ENCODE data around the gene SMARCA2. TPM values are rescaled to one million over a fixed set of nuclear protein-coding genes. Genes with fewer than 3 reads are reported as not detected.

The SMARCA2 gene
- total RNA-seq, 6 donors from 2014 or later, result 74.3 to 210 (median 139) TPM

DNA sequence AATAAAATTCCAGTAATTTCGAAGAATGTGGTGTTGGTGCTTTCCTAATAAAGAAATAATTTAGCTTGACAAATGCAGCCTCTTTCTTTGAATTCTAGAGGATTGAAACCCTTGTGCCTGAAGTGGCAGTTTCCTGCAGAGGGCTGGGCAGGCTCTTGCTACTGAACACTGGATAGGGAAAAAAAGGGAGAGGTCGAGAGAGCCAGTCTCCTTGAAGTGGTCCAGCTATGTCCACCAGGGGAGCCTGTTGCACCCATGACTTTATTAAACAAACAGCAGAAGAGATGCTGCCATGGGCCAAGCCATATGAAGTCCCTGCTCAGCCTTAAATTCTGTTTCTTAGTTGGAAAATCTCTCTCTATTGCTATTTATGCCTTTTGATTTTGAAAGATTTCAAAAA, 178.4 kb downstream of the SMARCA2 start:
- Histone ChIP-seq H3K4me1 (no peaks in the 10 kb centered on the region), H3K36me3 (peaks cover 0 to 73% (median 27%) of the 10 kb centered on the region in 4 donors), H3K9me3 (no peaks in the 10 kb centered on the region), H3K4me3 (no peak overlapping the region), H3K27me3 (no peaks in the 10 kb centered on the region), H3K27ac (no peak overlapping the region)
- ATAC-seq (ENCODE audit: low FRiP score in 2 of 2), result no peak
- DNase-seq, result no peak
- 64 to 75% methylated on average over 2 of the region's 2 CpGs for WGBS, 2 donors
- TF ChIP-seq, protein P1, sequence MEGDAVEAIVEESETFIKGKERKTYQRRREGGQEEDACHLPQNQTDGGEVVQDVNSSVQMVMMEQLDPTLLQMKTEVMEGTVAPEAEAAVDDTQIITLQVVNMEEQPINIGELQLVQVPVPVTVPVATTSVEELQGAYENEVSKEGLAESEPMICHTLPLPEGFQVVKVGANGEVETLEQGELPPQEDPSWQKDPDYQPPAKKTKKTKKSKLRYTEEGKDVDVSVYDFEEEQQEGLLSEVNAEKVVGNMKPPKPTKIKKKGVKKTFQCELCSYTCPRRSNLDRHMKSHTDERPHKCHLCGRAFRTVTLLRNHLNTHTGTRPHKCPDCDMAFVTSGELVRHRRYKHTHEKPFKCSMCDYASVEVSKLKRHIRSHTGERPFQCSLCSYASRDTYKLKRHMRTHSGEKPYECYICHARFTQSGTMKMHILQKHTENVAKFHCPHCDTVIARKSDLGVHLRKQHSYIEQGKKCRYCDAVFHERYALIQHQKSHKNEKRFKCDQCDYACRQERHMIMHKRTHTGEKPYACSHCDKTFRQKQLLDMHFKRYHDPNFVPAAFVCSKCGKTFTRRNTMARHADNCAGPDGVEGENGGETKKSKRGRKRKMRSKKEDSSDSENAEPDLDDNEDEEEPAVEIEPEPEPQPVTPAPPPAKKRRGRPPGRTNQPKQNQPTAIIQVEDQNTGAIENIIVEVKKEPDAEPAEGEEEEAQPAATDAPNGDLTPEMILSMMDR (IDR thresholded peaks at IDR 0.05), result no peak
- TF ChIP-seq POLR2A (IDR thresholded peaks at IDR 0.05) (no peak), EP300 (IDR thresholded peaks at IDR 0.05) (no peak), POLR2AphosphoS5 (IDR thresholded peaks at IDR 0.05) (no peak)

DNA sequence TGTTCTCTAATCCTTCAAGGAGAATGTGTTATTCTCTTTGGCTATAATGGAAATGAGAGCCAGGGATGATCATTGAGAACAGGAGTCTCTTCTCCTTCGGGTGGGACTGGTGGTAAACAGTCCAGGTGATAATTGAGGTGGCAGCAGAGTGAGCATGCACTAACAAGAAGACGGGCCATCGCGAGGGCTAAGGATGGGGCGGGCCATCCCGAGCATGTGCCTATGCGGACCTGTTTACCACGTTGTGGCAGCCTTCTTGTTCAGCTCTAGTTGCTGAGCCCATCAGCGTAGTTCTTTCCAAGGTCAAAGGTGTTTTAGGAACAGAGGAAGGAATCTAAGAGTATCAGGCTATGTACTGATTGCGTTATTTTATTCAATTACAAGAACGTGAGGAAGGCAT, 180.1 kb downstream of the SMARCA2 start:
- Histone ChIP-seq H3K4me3 (no peak overlapping the region), H3K27me3 (no peaks in the 10 kb centered on the region), H3K4me1 (no peaks in the 10 kb centered on the region), H3K27ac (no peak overlapping the region), H3K9me3 (no peaks in the 10 kb centered on the region), H3K36me3 (peaks cover 0 to 56% (median 20%) of the 10 kb centered on the region in 4 donors)
- 90 to 94% methylated on average over 11 of the region's 11 CpGs for WGBS, 2 donors
- ATAC-seq (ENCODE audit: low FRiP score in 2 of 2) (no peak), DNase-seq (no peak)
- TF ChIP-seq POLR2A (IDR thresholded peaks at IDR 0.05) (no peak), EP300 (IDR thresholded peaks at IDR 0.05) (no peak), POLR2AphosphoS5 (IDR thresholded peaks at IDR 0.05) (no peak)
- TF ChIP-seq, protein P1 (IDR thresholded peaks at IDR 0.05), result no peak

DNA sequence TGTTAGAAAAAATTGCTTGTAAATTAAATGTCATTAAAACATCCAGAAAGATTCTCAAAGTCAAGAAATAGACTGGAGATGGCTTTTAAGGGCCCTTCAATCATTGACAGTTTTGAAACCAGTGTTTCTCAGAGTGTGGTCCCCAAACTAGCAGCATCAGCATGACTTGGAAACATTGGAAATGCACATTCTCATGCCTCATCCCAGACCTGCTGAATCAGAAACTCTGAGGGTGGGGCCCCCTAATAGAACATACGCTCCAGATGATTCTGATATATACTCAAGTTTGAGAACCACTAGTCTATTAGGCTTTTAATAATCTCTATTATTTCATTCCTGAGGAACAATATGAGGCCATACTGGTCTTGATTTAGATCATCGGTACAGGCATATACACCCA, 181.6 kb downstream of the SMARCA2 start:
- no peaks in the 10 kb centered on the region for H3K4me1 ChIP-seq
- TF ChIP-seq POLR2A (IDR thresholded peaks at IDR 0.05) (no peak), EP300 (IDR thresholded peaks at IDR 0.05) (no peak), POLR2AphosphoS5 (IDR thresholded peaks at IDR 0.05) (no peak)
- TF ChIP-seq, protein P1 (IDR thresholded peaks at IDR 0.05), result no peak
- no peaks in the 10 kb centered on the region for H3K9me3 ChIP-seq
- DNase-seq (no peak), ATAC-seq (ENCODE audit: low FRiP score in 2 of 2) (no peak)
- H3K27me3 ChIP-seq, result no peaks in the 10 kb centered on the region
- H3K36me3 ChIP-seq, result peaks cover 0 to 41% (median 10%) of the 10 kb centered on the region in 4 donors
- 96 to 98% methylated on average over 2 of the region's 2 CpGs for WGBS, 2 donors
- H3K4me3 ChIP-seq, result no peak overlapping the region
- no peak overlapping the region for H3K27ac ChIP-seq

DNA sequence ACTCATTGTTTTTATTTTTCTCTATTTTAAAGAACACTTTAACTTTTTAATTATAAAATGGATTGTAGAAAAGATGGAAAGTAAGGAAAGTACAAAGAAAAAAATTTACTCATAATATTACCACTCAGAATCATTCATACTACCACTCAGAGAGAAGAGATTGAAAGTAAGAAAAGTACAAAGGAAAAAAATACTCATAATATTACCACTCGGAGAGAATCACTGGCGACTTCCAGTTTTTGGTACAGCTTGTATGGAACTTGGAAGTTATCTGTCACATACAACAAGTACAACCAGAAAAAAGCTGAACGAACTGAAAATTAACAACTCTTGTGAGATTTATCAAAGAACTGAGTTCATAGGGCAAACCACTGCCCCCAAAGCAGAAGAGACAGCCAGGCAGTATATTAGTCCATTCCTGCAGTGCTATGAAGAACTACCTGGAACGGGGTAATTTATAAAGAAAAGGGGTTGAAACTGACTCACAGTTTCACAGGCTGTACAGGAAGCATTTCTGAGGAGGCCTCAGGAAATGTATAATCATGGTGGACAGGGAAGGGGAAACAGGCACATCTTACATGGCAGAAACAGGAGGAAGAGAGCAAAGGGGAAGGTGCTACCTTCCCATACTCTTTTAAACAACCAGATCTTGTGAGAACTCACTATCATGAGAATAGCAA, 183.9 kb downstream of the SMARCA2 start:
- no peak for ATAC-seq (ENCODE audit: low FRiP score in 2 of 2)
- H3K4me1 ChIP-seq, result no peaks in the 10 kb centered on the region

More for the DNA sequence above, 183.9 kb downstream of the SMARCA2 start:
- no peak for DNase-seq
- Histone ChIP-seq H3K4me3 (no peak overlapping the region), H3K9me3 (no peaks in the 10 kb centered on the region), H3K36me3 (peaks cover 0 to 21% (median 2%) of the 10 kb centered on the region in 4 donors), H3K27me3 (no peaks in the 10 kb centered on the region), H3K27ac (no peak overlapping the region)
- no peak for TF ChIP-seq EP300 (IDR thresholded peaks at IDR 0.05)
- TF ChIP-seq POLR2A (IDR thresholded peaks at IDR 0.05), result no peak
- TF ChIP-seq POLR2AphosphoS5 (IDR thresholded peaks at IDR 0.05), result no peak
- TF ChIP-seq, protein P1 (IDR thresholded peaks at IDR 0.05), result no peak
- WGBS, 2 donors, result 91 to 95% methylated on average over 4 of the region's 4 CpGs

All from upper lobe of left lung (tissue), 6 donors.